GM12891 (cell line): ENCODE measurements around the gene SIPA1L3.

Experiments used
- PAX5 ChIP-seq: IDR thresholded peaks from 2 replicates; pipeline ENCODE4 v1.6.1; 2011; ENCODE audit warnings: low read length, moderate library complexity, mild to moderate bottlenecking; ENCODE audit not compliant: insufficient read depth, severe bottlenecking
- POLR2A ChIP-seq: IDR thresholded peaks from 2 replicates; pipeline ENCODE4 v1.6.1; 2011; ENCODE audit warnings: low read depth, low read length, control low read depth
- POLR2AphosphoS5 ChIP-seq: IDR thresholded peaks from 2 replicates; pipeline ENCODE4 v1.6.1; 2011; ENCODE audit warnings: low read depth, low read length, control low read depth
- POU2F2 ChIP-seq: IDR thresholded peaks from 2 replicates; pipeline ENCODE4 v1.6.1; 2011; ENCODE audit warnings: low read depth, mild to moderate bottlenecking, control low read depth, low read length, moderate library complexity
- TAF1 ChIP-seq: IDR thresholded peaks from 2 replicates; pipeline ENCODE4 v1.6.1; 2011; ENCODE audit warnings: low read depth, low read length, control low read depth

GRCh38 chr19:38229585-38230073 is 322.6 kb downstream of the SIPA1L3 start:
- TF ChIP-seq TAF1 (no peak), POLR2AphosphoS5 (no peak), POLR2A (no peak), POU2F2 (no peak), PAX5 (no peak)
